HCT116 (cell line): ENCODE data around the gene SCT. TPM values are rescaled to one million over a fixed set of nuclear protein-coding genes. Genes with fewer than 3 reads are reported as not detected.

Experiments used
- ATAC-seq: fragments of 200-7000 bp; cut with Tn5 transposase; 2 replicates; pipeline ENCODE4 v1.9.1; 2020; ENCODE audit warnings: mild to moderate bottlenecking, moderate library complexity
- BruUV-seq: library from RNA; stranded (reverse); fragments of 400-500 nt; replicated peaks from 2 replicates; lab custom pipeline; 2021; lab: Mats Ljungman, UMichigan
- CTCF ChIA-PET: fragments of 300-600 bp; sonication (Branson Sonifier 250); formaldehyde crosslinking; loops from one replicate; lab custom pipeline; 2021; ENCODE audit warnings: antibody characterized with exemption; lab: Charles Lee
- POLR2A ChIA-PET: fragments of 300-600, 350-600 bp; sonication (Branson Sonifier 250); formaldehyde crosslinking; loops from one replicate; lab custom pipeline; 2021; ENCODE audit warnings: antibody characterized with exemption; lab: Charles Lee
- RAD21 ChIA-PET, 2 experiments: fragments of 300-600 bp; sonication (Branson Sonifier 250); formaldehyde crosslinking; loops; one replicate each; lab custom pipeline; 2023; ENCODE audit warnings: low total read pairs in 2 of 2; ENCODE audit not compliant: uncharacterized antibody in 2 of 2, unreplicated experiment in 2 of 2, low non-redundant PET in 1 of 2; lab: Charles Lee
- DNase-seq: peaks from one replicate; pipeline ENCODE4 v3.0.0-alpha.2; 2010; ENCODE audit warnings: low read depth, low spot score
- H2AFZ ChIP-seq: fragments of 200-600 bp; shearing (Covaris generic), sonication (generic); 2 replicates; pipeline ENCODE4 v1.6.1; 2017; ENCODE audit warnings: low read depth, mixed run types, mixed read lengths, antibody characterized with exemption, low read length; ENCODE audit not compliant: poor library complexity, severe bottlenecking
- H3K27ac ChIP-seq: 2 replicates; pipeline ENCODE4 v1.5.1; 2012; ENCODE audit warnings: low read depth, low read length
- H3K27me3 ChIP-seq: fragments of 200-600 bp; sonication (generic); 2 replicates; pipeline ENCODE4 v1.6.1; 2016; ENCODE audit warnings: mixed run types, low read length, mixed read lengths; ENCODE audit not compliant: insufficient read depth
- H3K36me3 ChIP-seq, 2 experiments: fragments of 200-500 bp in 1 of 2; fragments of 200-600 bp in 1 of 2; sonication (Bioruptor generic) in 1 of 2; sonication (generic) in 1 of 2; 2 replicates each; pipeline versions ENCODE4 v1.5.1 to v1.6.1; 2014 to 2016; ENCODE audit warnings: low read length in 2 of 2, inconsistent platforms in 1 of 2, mixed read lengths in 1 of 2, mixed run types in 1 of 2; ENCODE audit not compliant: insufficient read depth in 2 of 2, control insufficient read depth in 1 of 2
- H3K4me1 ChIP-seq, 2 experiments: fragments of 200-600 bp in 1 of 2; sonication (generic) in 1 of 2; 2 replicates each; pipeline versions ENCODE4 v1.5.1 to v1.6.1; 2012 to 2017; ENCODE audit warnings: low read length in 2 of 2, inconsistent platforms in 1 of 2, mild to moderate bottlenecking in 1 of 2, mixed read lengths in 1 of 2, mixed run types in 1 of 2, moderate library complexity in 1 of 2; ENCODE audit not compliant: insufficient read depth in 2 of 2, control insufficient read depth in 1 of 2
- H3K4me2 ChIP-seq: fragments of 200-600 bp; sonication (generic); 2 replicates; pipeline ENCODE4 v1.6.1; 2017; ENCODE audit warnings: mixed run types, low read length, mixed read lengths
- H3K4me3 ChIP-seq, 2 experiments: fragments of 200-600 bp in 1 of 2; sonication (generic) in 1 of 2; replicated peaks in 1 of 2; 2 replicates each; pipeline ENCODE4 v1.5.1; 2011 to 2016; ENCODE audit warnings: low read length in 2 of 2, control low read depth in 1 of 2, low read depth in 1 of 2, mild to moderate bottlenecking in 1 of 2, mixed read lengths in 1 of 2, mixed run types in 1 of 2
- H3K79me2 ChIP-seq: fragments of 200-600 bp; sonication (generic); 2 replicates; pipeline ENCODE4 v1.6.1; 2017; ENCODE audit warnings: mild to moderate bottlenecking, mixed run types, low read length, moderate library complexity, mixed read lengths; ENCODE audit not compliant: insufficient read depth
- H3K9ac ChIP-seq: fragments of 200-600 bp; sonication (generic); 2 replicates; pipeline ENCODE4 v1.6.1; 2016; ENCODE audit warnings: low read length, mixed read lengths
- H3K9me2 ChIP-seq: fragments of 200-600 bp; sonication (generic), shearing (Covaris generic); 2 replicates; pipeline ENCODE4 v1.6.1; 2017; ENCODE audit warnings: mixed run types, mild to moderate bottlenecking, moderate library complexity; ENCODE audit not compliant: insufficient read depth
- H3K9me3 ChIP-seq, 2 experiments: fragments of 200-500 bp in 1 of 2; fragments of 200-600 bp in 1 of 2; sonication (Bioruptor generic) in 1 of 2; sonication (generic) in 1 of 2; 2 replicates each; pipeline ENCODE4 v1.6.1; 2014 to 2017; ENCODE audit warnings: low read length in 2 of 2, mixed read lengths in 2 of 2, inconsistent platforms in 1 of 2, low read depth in 1 of 2, mild to moderate bottlenecking in 1 of 2, mixed run types in 1 of 2, moderate library complexity in 1 of 2; ENCODE audit not compliant: control insufficient read depth in 1 of 2, insufficient read depth in 1 of 2
- H4K20me1 ChIP-seq: fragments of 200-600 bp; sonication (generic), shearing (Covaris generic); 2 replicates; pipeline ENCODE4 v1.6.1; 2017; ENCODE audit warnings: mixed run types, mild to moderate bottlenecking, moderate library complexity; ENCODE audit not compliant: insufficient read depth
- CBX3 ChIP-seq: IDR thresholded peaks from 2 replicates; pipeline ENCODE4 v1.6.1; 2012; ENCODE audit warnings: low read depth
- CEBPB ChIP-seq: IDR thresholded peaks from 2 replicates; pipeline ENCODE4 v1.6.1; 2012; ENCODE audit warnings: low read depth
- ELF1 ChIP-seq: IDR thresholded peaks from 2 replicates; pipeline ENCODE4 v1.6.1; 2012; ENCODE audit warnings: low read depth, borderline replicate concordance
- POLR2A ChIP-seq: IDR thresholded peaks from 2 replicates; pipeline ENCODE4 v1.7.0; 2011; ENCODE audit warnings: borderline replicate concordance; ENCODE audit not compliant: insufficient read depth, insufficient read length; ENCODE audit errors: extremely low read depth
- RAD21 ChIP-seq: IDR thresholded peaks from 2 replicates; pipeline ENCODE4 v1.6.1; 2012; ENCODE audit warnings: low read depth, mild to moderate bottlenecking
- YY1 ChIP-seq: IDR thresholded peaks from 2 replicates; pipeline ENCODE4 v1.6.1; 2011; ENCODE audit warnings: low read length, low read depth, moderate library complexity, mild to moderate bottlenecking; ENCODE audit not compliant: insufficient replicate concordance; ENCODE audit errors: extremely low read depth
- ZNF274 ChIP-seq: fragments of 200-500 bp; sonication (Bioruptor generic); IDR thresholded peaks from 2 replicates; pipeline ENCODE4 v1.6.1; 2014; ENCODE audit warnings: mild to moderate bottlenecking, low read depth, low read length, inconsistent platforms
- intact Hi-C: fragments of 100-400 bp; cut with micrococcal nuclease; formaldehyde crosslinking; loops from 2 replicates; pipeline ENCODE4 v1.10.0; 2022
- total RNA-seq: library from RNA; stranded (reverse); gene quantifications from one replicate; pipeline ENCODE4 v1.2.1, GENCODE V29; 2021; ENCODE audit not compliant: unreplicated experiment
- TF ChIP-seq, protein P1 (sequence below): IDR thresholded peaks from 2 replicates; pipeline ENCODE4 v1.6.1; 2012
- TF ChIP-seq, protein P2 (sequence below): IDR thresholded peaks from 2 replicates; pipeline ENCODE4 v1.6.1; 2012
- TF ChIP-seq, protein P3 (sequence below), 3 experiments: fragments of 200-600 bp in 1 of 3; sonication (generic) in 1 of 3; IDR thresholded peaks in 2 of 3; conservative IDR thresholded peaks in 1 of 3; 2 replicates each; pipeline ENCODE4 v1.5.1; 2012 to 2017; ENCODE audit warnings: low read depth in 2 of 3, low read length in 2 of 3, antibody characterized with exemption in 1 of 3, borderline replicate concordance in 1 of 3, control low read depth in 1 of 3, mild to moderate bottlenecking in 1 of 3, mixed read lengths in 1 of 3, mixed run types in 1 of 3, moderate library complexity in 1 of 3; ENCODE audit not compliant: insufficient read depth in 1 of 3

SCT gene
- total RNA-seq, 1 experiment from 2014 or later = not detected

- H3K9me2 ChIP-seq = no peaks in the 10 kb centered on the region
- POLR2A ChIA-PET = no interaction called here
- DNase-seq (no peak), ATAC-seq (no peak)
- no peaks in the 10 kb centered on the region for H3K9me3 ChIP-seq
- TF ChIP-seq RAD21 = no peak
- no peak for TF ChIP-seq YY1
- TF ChIP-seq POLR2A = no peak
- no peak for TF ChIP-seq CBX3
- H3K79me2 ChIP-seq = no peaks in the 10 kb centered on the region
- H3K27me3 ChIP-seq = no peaks in the 10 kb centered on the region
- BruUV-seq = no TSS peak
- H3K9ac ChIP-seq = no peak overlapping the region
- H2AFZ ChIP-seq = no peak overlapping the region
- intact Hi-C loops = no loop called here
- H3K4me1 ChIP-seq = no peaks in the 10 kb centered on the region
- no peaks in the 10 kb centered on the region; a peak in 1 of 4 replicates for H3K36me3 ChIP-seq
- H3K4me2 ChIP-seq = no peak overlapping the region
- no peak overlapping the region for H3K4me3 ChIP-seq
- H4K20me1 ChIP-seq = no peaks in the 10 kb centered on the region
- RAD21 ChIA-PET = no interaction called here
- CTCF ChIA-PET = no interaction called here
- no peak overlapping the region for H3K27ac ChIP-seq
Measured at GRCh38 chr11:646214-646613, 19.2 kb upstream of the SCT start.

DNA sequence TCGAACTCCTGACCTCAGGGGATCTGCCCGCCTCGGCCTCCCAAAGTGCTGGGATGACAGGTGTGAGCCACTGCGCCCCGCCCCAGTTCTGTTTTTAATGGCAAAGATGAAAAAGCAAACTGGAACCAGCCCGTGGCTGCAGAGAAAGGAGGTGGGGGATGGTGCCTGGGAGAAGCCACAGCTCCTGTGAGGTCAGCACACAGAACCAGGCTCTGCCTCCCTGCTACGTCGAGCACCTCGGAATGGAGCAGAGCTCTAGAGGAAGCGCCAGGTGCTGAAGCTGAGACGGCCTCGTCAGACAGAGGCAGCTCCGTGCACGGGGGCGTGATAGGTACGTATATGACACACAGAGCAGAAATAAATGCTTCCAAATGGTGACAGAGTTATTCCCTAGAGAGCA is 18.6 kb upstream of the SCT start:
- TF ChIP-seq POLR2A = no peak
- no peak for TF ChIP-seq CBX3
- no peak for TF ChIP-seq ELF1
- TF ChIP-seq, protein P1, sequence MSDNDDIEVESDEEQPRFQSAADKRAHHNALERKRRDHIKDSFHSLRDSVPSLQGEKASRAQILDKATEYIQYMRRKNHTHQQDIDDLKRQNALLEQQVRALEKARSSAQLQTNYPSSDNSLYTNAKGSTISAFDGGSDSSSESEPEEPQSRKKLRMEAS = no peak
- TF ChIP-seq, protein P2, sequence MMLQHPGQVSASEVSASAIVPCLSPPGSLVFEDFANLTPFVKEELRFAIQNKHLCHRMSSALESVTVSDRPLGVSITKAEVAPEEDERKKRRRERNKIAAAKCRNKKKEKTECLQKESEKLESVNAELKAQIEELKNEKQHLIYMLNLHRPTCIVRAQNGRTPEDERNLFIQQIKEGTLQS = no peak
- TF ChIP-seq CEBPB = no peak
- no peak for TF ChIP-seq ZNF274
- TF ChIP-seq, protein P3, sequence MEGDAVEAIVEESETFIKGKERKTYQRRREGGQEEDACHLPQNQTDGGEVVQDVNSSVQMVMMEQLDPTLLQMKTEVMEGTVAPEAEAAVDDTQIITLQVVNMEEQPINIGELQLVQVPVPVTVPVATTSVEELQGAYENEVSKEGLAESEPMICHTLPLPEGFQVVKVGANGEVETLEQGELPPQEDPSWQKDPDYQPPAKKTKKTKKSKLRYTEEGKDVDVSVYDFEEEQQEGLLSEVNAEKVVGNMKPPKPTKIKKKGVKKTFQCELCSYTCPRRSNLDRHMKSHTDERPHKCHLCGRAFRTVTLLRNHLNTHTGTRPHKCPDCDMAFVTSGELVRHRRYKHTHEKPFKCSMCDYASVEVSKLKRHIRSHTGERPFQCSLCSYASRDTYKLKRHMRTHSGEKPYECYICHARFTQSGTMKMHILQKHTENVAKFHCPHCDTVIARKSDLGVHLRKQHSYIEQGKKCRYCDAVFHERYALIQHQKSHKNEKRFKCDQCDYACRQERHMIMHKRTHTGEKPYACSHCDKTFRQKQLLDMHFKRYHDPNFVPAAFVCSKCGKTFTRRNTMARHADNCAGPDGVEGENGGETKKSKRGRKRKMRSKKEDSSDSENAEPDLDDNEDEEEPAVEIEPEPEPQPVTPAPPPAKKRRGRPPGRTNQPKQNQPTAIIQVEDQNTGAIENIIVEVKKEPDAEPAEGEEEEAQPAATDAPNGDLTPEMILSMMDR (IDR thresholded peaks at IDR 0.05 in 2 of 3, conservative IDR thresholded peaks at IDR 0.05 in 1 of 3; ENCODE audit: borderline replicate concordance in 1 of 3, insufficient read depth in 1 of 3, low read depth in 2 of 3, low read length in 2 of 3) = no peak
- H3K36me3 ChIP-seq = no peaks in the 10 kb centered on the region; a peak in 1 of 4 replicates
- ChIA-PET POLR2A (no interaction called here), RAD21 (no interaction called here), CTCF (no interaction called here)
- no peak overlapping the region for H3K27ac ChIP-seq
- H3K4me3 ChIP-seq = no peak overlapping the region
- intact Hi-C loops = no loop called here
- ATAC-seq (no peak), DNase-seq (no peak)
- H3K27me3 ChIP-seq = no peaks in the 10 kb centered on the region
- H3K9ac ChIP-seq = no peak overlapping the region
- H3K79me2 ChIP-seq = no peaks in the 10 kb centered on the region
- H2AFZ ChIP-seq = no peak overlapping the region
- no peak overlapping the region for H3K4me2 ChIP-seq
- BruUV-seq = no TSS peak
- H3K9me2 ChIP-seq = no peaks in the 10 kb centered on the region
- H4K20me1 ChIP-seq = no peaks in the 10 kb centered on the region
- H3K9me3 ChIP-seq = no peaks in the 10 kb centered on the region
- H3K4me1 ChIP-seq = no peaks in the 10 kb centered on the region
